A673 (cell line): ENCODE measurements around the gene SDCCAG8. TPM values are rescaled to one million over a fixed set of nuclear protein-coding genes. Genes with fewer than 3 reads are reported as not detected.

Experiments used
- BruUV-seq: library from RNA; stranded (reverse); fragments of 400-500 nt; replicated peaks from 2 replicates; lab custom pipeline; 2021; lab: Mats Ljungman, UMichigan
- CTCF ChIA-PET: fragments of 300-600 bp; sonication (Branson Sonifier 250); formaldehyde crosslinking; loops from one replicate; lab custom pipeline; 2022; ENCODE audit warnings: antibody characterized with exemption; lab: Charles Lee
- POLR2A ChIA-PET: fragments of 300-600 bp; sonication (Branson Sonifier 250); formaldehyde crosslinking; loops from one replicate; lab custom pipeline; 2022; ENCODE audit warnings: antibody characterized with exemption; ENCODE audit not compliant: low non-redundant PET; lab: Charles Lee
- DNase-seq: peaks from one replicate; pipeline ENCODE4 v3.0.0-alpha.2; 2015; ENCODE audit warnings: low spot score
- H3K27ac ChIP-seq: fragments of 200-600 bp; sonication (generic); 2 replicates; pipeline ENCODE4 v1.5.1; 2016; ENCODE audit warnings: mixed run types, low read depth, mild to moderate bottlenecking, mixed read lengths, antibody characterized with exemption, low read length; ENCODE audit not compliant: poor library complexity, severe bottlenecking
- H3K27me3 ChIP-seq: fragments of 200-600 bp; sonication (generic); replicated peaks from 2 replicates; pipeline ENCODE4 v1.6.1; 2017; ENCODE audit warnings: mixed run types, low read depth, mild to moderate bottlenecking, mixed read lengths, antibody characterized with exemption, low read length; ENCODE audit not compliant: insufficient read depth, poor library complexity
- H3K36me3 ChIP-seq: fragments of 200-600 bp; sonication (generic); 2 replicates; pipeline ENCODE4 v1.6.1; 2016; ENCODE audit warnings: mixed run types, mild to moderate bottlenecking, mixed read lengths, antibody characterized with exemption, low read length; ENCODE audit not compliant: insufficient read depth, poor library complexity, severe bottlenecking
- H3K4me1 ChIP-seq: fragments of 200-600 bp; sonication (generic); 2 replicates; pipeline ENCODE4 v1.6.1; 2017; ENCODE audit warnings: mixed run types, mild to moderate bottlenecking, mixed read lengths, antibody characterized with exemption, low read length; ENCODE audit not compliant: insufficient read depth, poor library complexity, severe bottlenecking
- H3K4me3 ChIP-seq: fragments of 200-600 bp; sonication (generic); 2 replicates; pipeline ENCODE4 v1.5.1; 2016; ENCODE audit warnings: low read depth, mixed run types, mild to moderate bottlenecking, mixed read lengths, low read length; ENCODE audit not compliant: poor library complexity, severe bottlenecking
- H3K9me3 ChIP-seq: fragments of 200-600 bp; sonication (generic); 2 replicates; pipeline ENCODE4 v1.6.1; 2016; ENCODE audit warnings: mixed run types, low read depth, mild to moderate bottlenecking, mixed read lengths, antibody characterized with exemption, low read length; ENCODE audit not compliant: poor library complexity, severe bottlenecking
- EZH2 ChIP-seq: fragments of 200-600 bp; sonication (generic); IDR thresholded peaks from 2 replicates; pipeline ENCODE4 v1.6.1; 2017; ENCODE audit warnings: borderline replicate concordance, low read depth, mild to moderate bottlenecking, mixed read lengths, antibody characterized with exemption, low read length; ENCODE audit not compliant: poor library complexity, severe bottlenecking
- intact Hi-C: fragments of 100-400 bp; cut with micrococcal nuclease; formaldehyde crosslinking; loops from one replicate; pipeline ENCODE4 v1.10.0; 2022; ENCODE audit not compliant: unreplicated experiment
- total RNA-seq: library from RNA; stranded (reverse); gene quantifications from 2 replicates; pipeline ENCODE4 v1.2.3, GENCODE V29; 2021
- TF ChIP-seq, protein P1 (sequence below): fragments of 300-800, 200-600 bp; sonication (generic); conservative IDR thresholded peaks from 2 replicates; pipeline ENCODE4 v1.5.1; 2017; ENCODE audit warnings: low read depth, mild to moderate bottlenecking, antibody characterized with exemption, low read length, moderate library complexity, mixed read lengths

Gene SDCCAG8
- total RNA-seq, 1 experiment from 2014 or later, result 9.1 TPM

DNA sequence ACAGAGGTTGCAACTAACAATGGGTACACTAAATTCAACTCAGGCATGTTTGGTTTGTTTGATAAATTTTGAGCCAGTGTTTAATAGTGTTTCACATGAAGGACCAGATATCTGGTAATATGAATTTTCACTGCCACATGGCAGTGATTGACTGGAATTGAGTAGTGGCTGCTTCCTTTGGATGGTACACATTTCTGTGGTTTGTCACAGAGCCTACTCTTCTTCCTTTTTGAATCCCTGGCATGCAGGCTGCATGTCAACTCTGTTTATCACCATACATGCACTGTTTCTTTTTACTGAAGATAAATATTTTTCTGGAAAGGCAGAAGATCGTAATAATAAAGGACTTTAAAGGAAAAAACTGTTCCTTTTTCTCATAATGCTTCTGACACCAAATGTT is 35.5 kb downstream of the SDCCAG8 start:
- intact Hi-C loops, result no loop called here
- no TSS peak for BruUV-seq
- Histone ChIP-seq H3K4me3 (no peak overlapping the region), H3K27me3 (no peaks in the 10 kb centered on the region), H3K36me3 (no peaks in the 10 kb centered on the region), H3K27ac (no peak overlapping the region), H3K9me3 (no peaks in the 10 kb centered on the region), H3K4me1 (peaks cover 4% of the 10 kb centered on the region)
- DNase-seq, result no peak
- ChIA-PET CTCF (no interaction called here), POLR2A (no interaction called here)
- TF ChIP-seq, protein P1, sequence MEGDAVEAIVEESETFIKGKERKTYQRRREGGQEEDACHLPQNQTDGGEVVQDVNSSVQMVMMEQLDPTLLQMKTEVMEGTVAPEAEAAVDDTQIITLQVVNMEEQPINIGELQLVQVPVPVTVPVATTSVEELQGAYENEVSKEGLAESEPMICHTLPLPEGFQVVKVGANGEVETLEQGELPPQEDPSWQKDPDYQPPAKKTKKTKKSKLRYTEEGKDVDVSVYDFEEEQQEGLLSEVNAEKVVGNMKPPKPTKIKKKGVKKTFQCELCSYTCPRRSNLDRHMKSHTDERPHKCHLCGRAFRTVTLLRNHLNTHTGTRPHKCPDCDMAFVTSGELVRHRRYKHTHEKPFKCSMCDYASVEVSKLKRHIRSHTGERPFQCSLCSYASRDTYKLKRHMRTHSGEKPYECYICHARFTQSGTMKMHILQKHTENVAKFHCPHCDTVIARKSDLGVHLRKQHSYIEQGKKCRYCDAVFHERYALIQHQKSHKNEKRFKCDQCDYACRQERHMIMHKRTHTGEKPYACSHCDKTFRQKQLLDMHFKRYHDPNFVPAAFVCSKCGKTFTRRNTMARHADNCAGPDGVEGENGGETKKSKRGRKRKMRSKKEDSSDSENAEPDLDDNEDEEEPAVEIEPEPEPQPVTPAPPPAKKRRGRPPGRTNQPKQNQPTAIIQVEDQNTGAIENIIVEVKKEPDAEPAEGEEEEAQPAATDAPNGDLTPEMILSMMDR, result no peak
- no peak for TF ChIP-seq EZH2

DNA sequence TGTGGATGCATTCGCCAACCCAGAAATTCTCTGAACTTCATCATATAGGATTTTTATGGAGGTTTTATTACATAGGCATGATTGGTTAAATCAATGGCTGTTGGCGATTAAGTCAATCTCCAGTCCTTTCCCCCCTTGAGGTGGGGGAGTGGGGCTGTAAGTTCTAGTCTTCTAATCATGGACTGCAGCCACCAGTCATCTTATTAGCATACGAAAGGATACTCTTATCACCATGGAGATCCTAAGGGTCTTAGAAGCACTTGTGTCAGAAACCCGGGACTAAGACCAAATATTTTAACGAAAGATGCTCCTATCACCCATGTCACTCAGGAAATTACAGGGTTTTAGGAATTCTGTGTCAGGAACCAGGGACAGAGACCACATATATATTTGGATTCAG is 36.3 kb downstream of the SDCCAG8 start:
- Histone ChIP-seq H3K36me3 (no peaks in the 10 kb centered on the region), H3K9me3 (no peaks in the 10 kb centered on the region), H3K27me3 (no peaks in the 10 kb centered on the region), H3K4me1 (peaks cover 4% of the 10 kb centered on the region), H3K27ac (no peak overlapping the region), H3K4me3 (no peak overlapping the region)
- ChIA-PET CTCF (no interaction called here), POLR2A (no interaction called here)
- intact Hi-C loops, result no loop called here
- no TSS peak for BruUV-seq
- DNase-seq, result no peak
- TF ChIP-seq, protein P1, result no peak
- TF ChIP-seq EZH2, result no peak

DNA sequence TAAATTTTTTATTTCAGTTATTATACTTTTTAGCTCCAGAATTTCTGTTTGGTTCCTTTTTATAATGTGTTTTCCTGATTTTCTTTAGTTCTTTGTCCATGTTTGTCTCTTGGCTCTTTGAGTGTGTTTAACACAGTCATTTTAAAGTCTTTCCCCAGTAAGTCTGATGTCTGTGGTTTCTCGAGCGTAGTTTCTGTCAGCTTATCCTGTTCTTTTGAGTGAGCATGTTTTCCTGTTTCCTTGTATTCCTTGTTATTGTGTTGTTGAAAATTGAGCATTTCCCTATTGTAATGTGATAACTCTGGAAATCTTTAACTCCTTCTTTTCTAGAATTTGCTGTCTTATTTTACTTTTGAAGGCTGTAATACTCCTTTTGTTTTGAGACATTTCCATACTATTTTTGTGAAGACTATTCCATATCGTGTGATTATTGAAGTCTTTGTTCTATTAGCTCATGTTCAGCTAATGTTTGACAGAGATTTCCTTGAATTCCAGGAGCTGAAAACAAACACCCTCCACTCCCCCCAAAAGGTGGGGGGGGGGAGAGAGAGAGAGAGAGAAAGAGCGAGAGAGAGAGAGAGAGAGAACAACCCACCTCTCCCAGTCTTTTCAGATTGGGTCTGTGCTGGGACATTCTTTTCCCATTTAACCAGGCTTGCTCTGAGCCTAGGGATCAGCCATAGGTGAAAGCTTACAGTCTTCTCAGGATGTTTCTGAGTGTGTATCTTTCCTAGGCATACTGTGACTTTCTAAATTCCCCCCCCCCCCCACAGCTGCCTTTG is 38.3 kb downstream of the SDCCAG8 start:
- Histone ChIP-seq H3K27me3 (no peaks in the 10 kb centered on the region), H3K9me3 (no peaks in the 10 kb centered on the region), H3K4me1 (no peaks in the 10 kb centered on the region), H3K27ac (no peak overlapping the region), H3K4me3 (no peak overlapping the region), H3K36me3 (no peaks in the 10 kb centered on the region)
- TF ChIP-seq, protein P1, result no peak
- no peak for TF ChIP-seq EZH2
- ChIA-PET POLR2A (no interaction called here), CTCF (no interaction called here)
- no peak for DNase-seq
- no TSS peak for BruUV-seq
- intact Hi-C loops, result no loop called here
